Mesothelial cell of epicardium (in vitro differentiated cells): ENCODE measurements around the gene CEP350. TPM values are rescaled to one million over a fixed set of nuclear protein-coding genes. Genes with fewer than 3 reads are reported as not detected.

ENCODE experiments used
- DNase-seq, 2 experiments: peaks; one replicate each; pipeline ENCODE4 v3.0.0; 2021; ENCODE audit warnings: low spot score in 2 of 2; ENCODE audit not compliant: unreplicated experiment in 2 of 2
- H3K27ac Mint-ChIP-seq: 2 replicates; pipeline ENCODE4 v1.8.0; 2021; ENCODE audit warnings: mixed read lengths
- H3K27me3 Mint-ChIP-seq: 2 replicates; pipeline ENCODE4 v1.8.0; 2021; ENCODE audit warnings: low read depth, mixed read lengths
- H3K36me3 Mint-ChIP-seq: 2 replicates; pipeline ENCODE4 v1.8.0; 2021; ENCODE audit warnings: mixed read lengths
- H3K4me1 Mint-ChIP-seq: 2 replicates; pipeline ENCODE4 v1.8.0; 2021; ENCODE audit warnings: mixed read lengths
- H3K4me3 Mint-ChIP-seq: 2 replicates; pipeline ENCODE4 v1.8.0; 2021; ENCODE audit warnings: mild to moderate bottlenecking, moderate library complexity, mixed read lengths
- H3K9me3 Mint-ChIP-seq: 2 replicates; pipeline ENCODE4 v1.8.0; 2021; ENCODE audit warnings: mixed read lengths
- total RNA-seq: library from RNA; stranded (reverse); gene quantifications from 3 replicates; pipeline ENCODE4 v1.2.1, GENCODE V29; 2021
- TF ChIP-seq, protein P1 (sequence below): fragments of 200-600 bp; sonication (generic); IDR thresholded peaks from one replicate; pipeline ENCODE4 v1.5.0; 2021; ENCODE audit warnings: antibody characterized with exemption; ENCODE audit not compliant: unreplicated experiment

The CEP350 gene
- total RNA-seq, 1 donor from 2014 or later, result 58.0 TPM

DNA sequence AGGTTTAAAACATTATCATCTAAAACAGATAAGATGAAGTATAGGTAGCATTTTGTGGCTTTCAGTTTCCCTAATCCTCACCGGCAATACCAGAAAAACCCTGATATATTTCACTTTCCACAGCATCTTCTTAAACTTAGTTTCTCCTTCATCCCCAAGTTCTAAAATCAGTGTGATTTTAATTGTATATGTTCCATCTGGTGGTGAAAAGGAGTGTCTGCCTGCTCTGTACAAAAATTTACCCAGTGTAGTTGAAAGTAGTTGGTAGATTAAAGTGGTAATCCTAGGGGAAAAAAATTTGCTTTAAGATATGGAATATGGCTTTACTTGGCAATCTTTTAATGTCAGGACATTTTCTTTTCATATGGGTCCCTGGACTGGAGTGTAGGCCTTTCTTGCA, 74.3 kb downstream of the CEP350 start:
- Mint-ChIP-seq H3K4me1 (no peaks in the 10 kb centered on the region), H3K36me3 (peaks cover 19% of the 10 kb centered on the region), H3K4me3 (no peak overlapping the region), H3K9me3 (no peaks in the 10 kb centered on the region), H3K27me3 (no peaks in the 10 kb centered on the region), H3K27ac (no peak overlapping the region)
- no peak for DNase-seq
- TF ChIP-seq, protein P1, sequence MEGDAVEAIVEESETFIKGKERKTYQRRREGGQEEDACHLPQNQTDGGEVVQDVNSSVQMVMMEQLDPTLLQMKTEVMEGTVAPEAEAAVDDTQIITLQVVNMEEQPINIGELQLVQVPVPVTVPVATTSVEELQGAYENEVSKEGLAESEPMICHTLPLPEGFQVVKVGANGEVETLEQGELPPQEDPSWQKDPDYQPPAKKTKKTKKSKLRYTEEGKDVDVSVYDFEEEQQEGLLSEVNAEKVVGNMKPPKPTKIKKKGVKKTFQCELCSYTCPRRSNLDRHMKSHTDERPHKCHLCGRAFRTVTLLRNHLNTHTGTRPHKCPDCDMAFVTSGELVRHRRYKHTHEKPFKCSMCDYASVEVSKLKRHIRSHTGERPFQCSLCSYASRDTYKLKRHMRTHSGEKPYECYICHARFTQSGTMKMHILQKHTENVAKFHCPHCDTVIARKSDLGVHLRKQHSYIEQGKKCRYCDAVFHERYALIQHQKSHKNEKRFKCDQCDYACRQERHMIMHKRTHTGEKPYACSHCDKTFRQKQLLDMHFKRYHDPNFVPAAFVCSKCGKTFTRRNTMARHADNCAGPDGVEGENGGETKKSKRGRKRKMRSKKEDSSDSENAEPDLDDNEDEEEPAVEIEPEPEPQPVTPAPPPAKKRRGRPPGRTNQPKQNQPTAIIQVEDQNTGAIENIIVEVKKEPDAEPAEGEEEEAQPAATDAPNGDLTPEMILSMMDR, result no peak

DNA sequence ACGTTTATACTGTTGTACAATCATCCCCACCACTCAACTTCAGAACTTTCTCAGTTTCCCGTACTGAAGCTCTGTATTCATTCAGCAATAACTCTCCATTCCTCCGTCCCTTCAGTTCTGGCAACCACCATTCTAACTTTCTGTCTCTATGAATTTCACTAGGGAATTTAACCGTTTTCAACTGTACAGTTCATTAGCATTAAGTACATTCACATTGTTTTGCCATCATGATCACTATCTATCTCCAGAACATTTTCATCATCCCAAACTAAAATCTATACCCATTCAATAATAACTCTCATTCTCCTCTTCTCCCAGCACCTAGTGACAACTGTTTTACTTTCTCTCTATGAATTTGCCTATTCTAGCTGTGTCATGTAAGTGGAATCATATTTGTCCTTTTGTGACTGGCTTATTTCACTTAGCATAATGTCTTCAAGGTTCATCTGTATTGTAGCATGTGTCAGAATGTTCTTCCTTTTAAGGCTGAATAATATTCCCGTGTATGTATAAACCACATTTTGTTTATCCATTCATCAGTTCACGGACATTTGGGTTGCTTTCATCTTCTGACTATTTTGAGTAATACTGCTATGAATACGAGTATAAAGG, 75.0 kb downstream of the CEP350 start:
- no peaks in the 10 kb centered on the region for H3K9me3 Mint-ChIP-seq
- H3K27ac Mint-ChIP-seq, result no peak overlapping the region
- H3K27me3 Mint-ChIP-seq, result no peaks in the 10 kb centered on the region
- no peak for DNase-seq
- H3K4me1 Mint-ChIP-seq, result no peaks in the 10 kb centered on the region
- H3K36me3 Mint-ChIP-seq, result peaks cover 23% of the 10 kb centered on the region
- H3K4me3 Mint-ChIP-seq, result no peak overlapping the region
- TF ChIP-seq, protein P1, result no peak

DNA sequence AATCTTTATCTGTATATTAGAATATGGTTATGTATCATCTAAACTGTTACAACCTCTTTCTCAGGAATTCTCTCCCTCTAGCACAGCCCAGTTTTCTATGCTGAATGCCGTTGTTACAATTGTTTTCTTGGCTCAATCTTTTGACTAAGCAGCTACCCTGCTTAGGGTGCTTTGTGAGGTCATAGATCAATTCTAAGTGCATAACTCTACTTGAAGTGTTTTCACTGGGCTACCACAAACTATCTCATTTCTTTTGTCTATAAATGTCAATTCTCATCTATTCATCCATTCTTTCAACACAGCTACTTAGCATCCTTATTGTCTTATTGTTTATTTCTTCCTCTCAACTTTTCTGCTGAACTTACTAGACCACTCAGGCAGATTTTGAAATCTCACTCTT, 77.1 kb downstream of the CEP350 start:
- Mint-ChIP-seq H3K36me3 (peaks cover 29% of the 10 kb centered on the region), H3K4me1 (no peaks in the 10 kb centered on the region), H3K27me3 (no peaks in the 10 kb centered on the region), H3K4me3 (no peak overlapping the region), H3K27ac (no peak overlapping the region), H3K9me3 (no peaks in the 10 kb centered on the region)
- TF ChIP-seq, protein P1, result no peak
- no peak for DNase-seq

DNA sequence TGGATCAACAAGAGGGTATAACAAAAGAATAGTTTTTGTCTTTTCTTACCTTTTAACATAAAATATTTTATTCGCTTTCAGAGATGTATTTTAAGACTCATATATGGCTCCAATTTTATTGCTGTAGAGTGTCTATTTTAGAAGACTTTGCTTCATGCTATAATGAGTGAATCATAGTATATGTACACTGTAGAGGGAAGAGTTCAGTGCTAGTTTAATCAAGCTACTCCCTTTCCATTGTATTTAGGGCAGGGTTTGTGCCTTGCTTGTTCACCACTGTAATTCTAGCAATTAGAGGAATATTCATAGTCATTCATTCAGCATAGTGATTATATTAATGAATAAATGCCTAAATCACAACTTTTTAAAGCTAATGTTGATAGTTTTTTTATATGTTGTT, 78.8 kb downstream of the CEP350 start:
- Mint-ChIP-seq H3K4me1 (no peaks in the 10 kb centered on the region), H3K36me3 (peaks cover 39% of the 10 kb centered on the region), H3K27me3 (no peaks in the 10 kb centered on the region), H3K9me3 (no peaks in the 10 kb centered on the region), H3K4me3 (no peak overlapping the region), H3K27ac (no peak overlapping the region)
- no peak for DNase-seq
- TF ChIP-seq, protein P1, result no peak

DNA sequence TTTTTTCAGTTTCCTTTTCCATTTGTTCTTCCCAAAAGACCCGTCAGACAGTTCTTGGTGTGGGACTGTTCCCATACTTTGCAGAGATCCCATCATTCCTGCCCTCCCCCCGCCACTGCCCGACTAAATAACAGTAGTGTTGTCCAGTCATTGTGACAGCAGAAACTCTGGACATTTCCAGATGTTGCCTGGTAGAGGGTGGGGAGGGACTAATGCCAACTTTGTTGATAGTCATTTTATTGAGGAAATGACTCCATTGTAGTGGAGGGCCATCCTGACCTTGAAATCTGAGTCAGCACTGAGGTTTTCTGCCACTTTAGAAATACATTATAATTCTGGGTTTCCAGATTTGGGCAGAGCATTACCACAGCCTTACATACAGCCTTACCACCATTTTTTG, 85.4 kb downstream of the CEP350 start:
- no peaks in the 10 kb centered on the region for H3K27me3 Mint-ChIP-seq
- no peak overlapping the region for H3K27ac Mint-ChIP-seq
- no peaks in the 10 kb centered on the region for H3K4me1 Mint-ChIP-seq
- H3K9me3 Mint-ChIP-seq, result no peaks in the 10 kb centered on the region
- no peak for DNase-seq
- H3K4me3 Mint-ChIP-seq, result no peak overlapping the region
- TF ChIP-seq, protein P1, result no peak
- peaks cover 56% of the 10 kb centered on the region for H3K36me3 Mint-ChIP-seq

DNA sequence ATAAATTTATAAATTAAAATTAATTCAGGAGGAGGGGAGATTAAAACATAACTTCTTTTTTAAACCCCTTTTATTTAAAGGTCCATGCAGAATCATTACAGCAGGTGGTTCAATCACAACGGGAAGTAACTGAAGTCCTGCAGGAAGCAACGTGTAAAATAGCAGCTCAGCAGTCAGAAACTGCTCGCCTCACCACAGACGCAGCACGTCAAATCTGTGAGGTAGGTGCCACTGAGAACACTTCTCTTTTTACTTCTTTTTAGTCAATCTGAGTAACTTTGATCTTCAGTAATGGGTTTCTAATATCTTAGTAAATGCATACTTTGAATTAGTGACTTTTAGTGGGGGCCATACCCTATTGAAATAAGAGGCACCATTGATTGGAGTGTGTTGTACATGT, 87.0 kb downstream of the CEP350 start:
- TF ChIP-seq, protein P1, result no peak

More for the DNA sequence above, 87.0 kb downstream of the CEP350 start:
- Mint-ChIP-seq H3K36me3 (peaks cover 57% of the 10 kb centered on the region), H3K27me3 (no peaks in the 10 kb centered on the region), H3K27ac (no peak overlapping the region), H3K4me3 (no peak overlapping the region), H3K4me1 (no peaks in the 10 kb centered on the region), H3K9me3 (no peaks in the 10 kb centered on the region)
- DNase-seq, result no peak
